IPS DF 6.9 (cell line): ENCODE data around the gene MOB2.

Experiments used
- DNase-seq: peaks from one replicate; pipeline ENCODE4 v3.0.0-alpha.2; 2013; ENCODE audit warnings: low read depth, low spot score
- H3K27ac ChIP-seq: one replicate; pipeline ENCODE4 v1.5.1; 2013; ENCODE audit warnings: low read length, control low read depth
- H3K27me3 ChIP-seq: 2 replicates; pipeline ENCODE4 v1.6.1; 2013; ENCODE audit warnings: mild to moderate bottlenecking, low read length; ENCODE audit not compliant: control insufficient read depth, insufficient read depth
- H3K36me3 ChIP-seq: 2 replicates; pipeline ENCODE4 v1.6.1; 2013; ENCODE audit warnings: low read length; ENCODE audit not compliant: control insufficient read depth, insufficient read depth
- H3K4me1 ChIP-seq: 2 replicates; pipeline ENCODE4 v1.6.1; 2013; ENCODE audit warnings: low read length; ENCODE audit not compliant: control insufficient read depth, insufficient read depth
- H3K4me3 ChIP-seq: 2 replicates; pipeline ENCODE4 v1.5.1; 2013; ENCODE audit warnings: mild to moderate bottlenecking, low read length
- H3K9me3 ChIP-seq: 2 replicates; pipeline ENCODE4 v1.6.1; 2013; ENCODE audit warnings: low read length, inconsistent platforms; ENCODE audit not compliant: control insufficient read depth, insufficient read depth
- WGBS: extraction: QIAGEN DNeasy Blood & Tissue Kit; methylation state at CpG from one replicate; pipeline ENCODE4 v1.1.7; 2013; ENCODE audit warnings: mixed read lengths, missing lambda C conversion rate; ENCODE audit not compliant: insufficient read length, insufficient coverage; 5-methylcytosine and 5-hydroxymethylcytosine counted together

MOB2 gene

DNA sequence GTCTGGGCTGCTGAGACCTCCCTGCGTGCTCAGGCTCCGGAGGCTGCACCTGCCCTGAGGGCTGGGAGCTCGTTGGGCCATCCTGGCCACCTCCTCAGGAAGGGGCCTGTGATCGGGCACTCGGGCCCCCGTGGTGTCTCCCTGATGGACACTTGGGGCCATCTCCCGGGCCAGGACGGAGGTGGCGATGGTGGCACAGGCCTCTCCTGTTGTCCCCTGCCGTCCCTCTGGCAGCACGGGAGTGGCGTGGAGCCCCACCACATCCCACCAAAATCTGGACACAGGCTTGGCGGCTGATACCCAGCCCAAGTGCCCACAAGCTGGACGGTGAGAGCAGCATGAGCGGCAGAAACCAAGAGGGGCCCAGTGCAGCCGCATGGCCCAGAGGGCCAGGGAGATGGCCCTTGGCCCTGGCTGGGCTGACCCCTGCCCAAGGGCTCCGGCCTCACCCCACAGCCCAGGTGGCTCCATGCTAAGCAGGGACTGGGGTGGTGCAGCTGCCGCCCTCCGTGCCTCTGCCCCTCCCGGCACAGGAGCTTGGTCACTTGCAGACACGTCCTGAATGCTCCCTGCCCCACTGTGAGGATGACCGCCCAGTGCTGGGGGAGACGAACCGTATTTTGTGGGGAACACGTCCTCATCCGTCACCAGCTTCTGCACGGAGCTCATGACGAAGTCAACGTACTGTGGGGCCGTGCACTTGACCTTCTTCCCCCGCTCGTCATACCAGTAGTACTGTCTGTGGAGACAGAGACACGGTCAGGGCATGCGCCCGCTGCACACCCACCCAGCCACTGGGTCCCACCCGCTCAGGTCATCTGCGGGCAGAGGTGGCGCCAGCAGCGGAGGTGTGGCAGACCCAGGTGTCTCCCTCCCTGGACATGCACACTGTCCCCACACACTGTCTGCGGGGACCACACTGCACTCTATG is 15.6 kb downstream of the MOB2 start:
- Histone ChIP-seq H3K27me3 (no peaks in the 10 kb centered on the region), H3K27ac (no peak overlapping the region), H3K4me3 (no peak overlapping the region), H3K4me1 (no peaks in the 10 kb centered on the region), H3K36me3 (no peaks in the 10 kb centered on the region), H3K9me3 (no peaks in the 10 kb centered on the region)
- DNase-seq, result no peak
- no CpG with 5 or more reads among the region's 40 CpGs for WGBS

DNA sequence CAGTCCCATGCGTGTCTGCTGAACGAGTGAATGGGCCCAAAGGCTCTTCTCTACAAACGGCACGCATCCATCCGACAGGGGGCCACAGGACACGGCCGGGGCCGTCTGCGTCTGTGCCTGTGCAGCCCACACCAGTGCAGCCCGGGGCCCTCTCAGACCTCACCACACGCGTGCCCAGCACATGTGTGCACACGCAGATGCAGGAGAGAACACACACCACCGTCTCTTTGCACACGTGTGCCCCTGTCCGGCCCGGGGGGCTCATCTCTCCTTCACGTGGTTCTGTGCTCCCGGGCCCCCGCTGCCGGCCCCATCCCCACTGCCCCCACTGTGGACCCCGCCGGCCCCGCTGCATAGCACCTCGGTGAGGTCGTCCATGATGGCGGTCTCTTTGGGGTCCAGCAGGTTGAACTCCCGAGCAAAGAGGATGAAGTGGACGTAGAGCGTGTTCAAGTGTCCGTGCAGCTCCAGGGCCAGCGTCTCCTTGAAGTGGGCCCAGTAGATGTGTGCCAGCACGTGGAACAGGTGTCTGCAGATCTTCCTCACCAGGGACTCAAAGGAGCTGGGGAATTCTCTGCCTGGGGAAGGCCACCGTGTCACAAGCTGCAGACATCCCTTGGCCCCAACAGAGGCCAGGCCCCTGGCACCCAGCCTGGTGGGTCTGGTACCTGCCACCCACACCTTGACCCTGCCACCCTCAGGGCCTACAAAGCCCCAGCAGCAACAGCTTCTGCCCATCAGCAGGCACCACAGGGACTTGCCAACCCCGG is 16.5 kb downstream of the MOB2 start:
- no CpG with 5 or more reads among the region's 35 CpGs for WGBS
- DNase-seq, result no peak
- Histone ChIP-seq H3K4me1 (no peaks in the 10 kb centered on the region), H3K27ac (no peak overlapping the region), H3K4me3 (no peak overlapping the region), H3K27me3 (no peaks in the 10 kb centered on the region), H3K9me3 (no peaks in the 10 kb centered on the region), H3K36me3 (no peaks in the 10 kb centered on the region)

DNA sequence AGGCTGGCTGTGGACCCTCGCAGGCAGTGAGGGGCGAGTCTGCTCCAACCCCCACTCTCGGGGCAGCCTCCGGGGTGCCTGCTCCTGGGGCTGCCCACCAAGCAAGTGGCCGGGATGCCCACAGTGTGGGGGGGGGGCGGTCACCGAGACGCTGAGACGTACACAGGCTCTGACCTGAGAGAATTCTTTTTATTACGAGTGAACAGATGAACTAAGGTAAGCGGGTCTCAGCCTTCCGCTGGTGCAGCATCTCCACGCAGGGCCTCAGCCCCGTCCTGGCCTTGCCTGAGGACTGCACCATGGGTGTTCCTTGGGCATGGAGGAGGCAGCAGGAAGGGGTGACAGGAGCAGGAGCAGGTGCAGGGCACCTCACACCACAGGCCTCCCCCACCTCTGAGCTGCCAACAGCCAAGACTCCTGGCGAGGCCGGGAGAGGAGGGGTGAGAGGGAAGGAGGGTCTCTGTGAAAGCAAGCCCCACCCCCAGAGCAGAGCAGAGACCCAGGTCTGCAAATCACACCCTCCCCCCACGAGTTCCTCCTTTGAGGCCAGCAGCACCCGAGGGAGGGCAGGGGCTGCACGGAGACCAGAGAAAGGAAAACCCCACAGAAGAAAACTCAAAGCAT is 17.2 kb downstream of the MOB2 start:
- DNase-seq, result no peak
- Histone ChIP-seq H3K4me1 (no peaks in the 10 kb centered on the region; the same call in 1 of the 2 replicates), H3K36me3 (no peaks in the 10 kb centered on the region), H3K4me3 (no peak overlapping the region), H3K9me3 (no peaks in the 10 kb centered on the region), H3K27me3 (no peaks in the 10 kb centered on the region), H3K27ac (no peak overlapping the region)
- no CpG with 5 or more reads among the region's 19 CpGs for WGBS

DNA sequence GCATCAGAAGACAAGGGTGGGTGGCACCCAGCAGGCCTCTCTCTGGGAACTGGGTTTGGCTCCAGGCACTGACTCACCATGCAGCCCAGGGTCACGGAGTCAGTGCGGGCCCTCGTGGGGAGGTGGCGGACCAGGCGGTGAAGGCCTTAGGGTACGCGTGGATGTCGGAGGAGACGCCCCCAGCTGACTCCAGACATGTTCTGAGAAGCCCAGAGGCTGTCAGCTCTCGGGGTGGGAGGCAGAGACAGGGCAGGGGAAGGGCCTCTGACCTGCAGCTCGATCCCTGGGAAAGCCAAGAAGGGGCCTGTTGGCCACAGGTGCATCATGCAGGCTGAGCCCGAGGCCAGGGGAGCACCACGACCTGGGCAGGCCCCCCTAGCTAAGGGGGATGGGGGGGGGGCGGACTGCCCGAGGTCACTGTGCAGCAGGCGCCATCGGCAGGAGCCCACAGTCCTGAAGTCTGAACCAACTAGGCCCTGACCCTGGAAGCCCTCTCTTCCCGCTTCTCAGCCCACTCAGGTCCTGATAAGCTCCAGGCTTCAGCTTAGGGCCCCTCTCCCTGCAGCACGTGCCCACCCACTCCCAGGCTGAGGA is 18.0 kb downstream of the MOB2 start:
- no CpG with 5 or more reads among the region's 19 CpGs for WGBS
- no peaks in the 10 kb centered on the region; the same call in 1 of the 2 replicates for H3K4me1 ChIP-seq
- H3K4me3 ChIP-seq, result no peak overlapping the region

DNA sequence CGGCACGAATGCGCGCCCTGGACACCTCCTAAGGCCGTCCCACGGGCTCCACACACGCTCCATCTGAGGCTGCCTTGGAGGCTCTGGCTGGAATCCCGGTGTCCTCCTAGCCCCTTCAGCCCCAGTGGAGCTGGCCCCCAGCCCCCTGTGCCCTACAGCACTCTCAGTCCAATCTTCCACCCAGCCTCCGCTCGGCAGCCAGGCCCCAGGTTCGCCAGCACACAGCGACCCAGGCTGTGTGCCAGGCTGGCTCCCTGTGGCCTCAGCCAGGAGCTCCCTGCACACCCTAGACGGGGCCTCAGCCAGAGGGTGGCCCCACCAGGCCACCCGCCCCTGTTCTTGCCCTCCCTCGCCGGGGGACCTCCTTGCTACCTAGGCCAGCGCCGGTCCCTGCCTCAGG is 18.6 kb downstream of the MOB2 start:
- Histone ChIP-seq H3K27me3 (no peaks in the 10 kb centered on the region), H3K27ac (no peak overlapping the region), H3K9me3 (no peaks in the 10 kb centered on the region), H3K36me3 (peaks cover under 1% of the 10 kb centered on the region; the same call in 1 of the 2 replicates), H3K4me1 (no peaks in the 10 kb centered on the region; the same call in 1 of the 2 replicates), H3K4me3 (no peak overlapping the region)
- DNase-seq, result no peak
- no CpG with 5 or more reads among the region's 18 CpGs for WGBS

More for the DNA sequence above, 18.0 kb downstream of the MOB2 start:
- no peaks in the 10 kb centered on the region for H3K9me3 ChIP-seq
- no peak overlapping the region for H3K27ac ChIP-seq
- DNase-seq, result no peak
- no peaks in the 10 kb centered on the region for H3K27me3 ChIP-seq
- no peaks in the 10 kb centered on the region for H3K36me3 ChIP-seq

DNA sequence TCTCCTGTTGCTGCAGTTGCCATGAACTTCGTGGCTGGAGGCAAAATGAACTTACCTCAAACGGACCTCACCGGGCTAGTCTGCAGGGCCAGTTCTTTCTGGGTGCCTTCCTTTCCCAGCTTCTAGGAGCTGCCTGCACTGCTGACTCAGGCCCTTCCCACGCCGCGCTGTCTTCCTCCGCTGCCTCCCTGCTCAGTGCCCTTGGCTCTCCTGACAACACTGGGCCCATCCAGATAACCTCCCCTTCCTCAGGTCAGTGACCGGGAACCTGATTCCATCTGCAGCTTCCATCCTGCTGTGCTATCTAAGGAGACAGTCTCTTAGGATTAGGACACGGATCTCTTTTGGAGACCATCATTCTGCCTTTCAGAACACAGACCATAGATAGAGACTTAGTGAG is 19.3 kb downstream of the MOB2 start:
- whole genome bisulfite sequencing, result no CpG with 5 or more reads among the region's 9 CpGs

DNA sequence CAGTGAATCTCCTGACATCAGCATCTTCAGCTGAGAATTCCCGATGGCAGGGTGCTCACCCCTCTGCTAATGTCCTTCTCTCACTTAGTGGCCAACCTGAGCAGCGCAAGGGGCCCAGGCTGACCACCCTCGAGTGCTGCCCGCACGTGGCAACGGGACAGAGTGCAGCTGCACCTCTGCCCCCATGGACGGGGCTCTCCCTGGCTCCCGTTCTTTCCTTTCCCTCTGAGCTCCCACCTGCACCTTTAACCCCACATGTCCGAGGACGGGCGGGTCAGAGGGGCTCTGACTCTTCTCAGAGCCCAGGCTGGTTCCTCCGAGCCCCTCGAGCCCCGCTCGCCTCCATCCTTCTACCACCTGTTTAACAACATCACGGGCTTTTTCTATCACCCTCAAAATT is 19.8 kb downstream of the MOB2 start:
- no peak overlapping the region for H3K4me3 ChIP-seq
- WGBS, result 100% methylated on average over 1 of the region's 16 CpGs
- no peaks in the 10 kb centered on the region for H3K27me3 ChIP-seq
- no peaks in the 10 kb centered on the region; the same call in 1 of the 2 replicates for H3K4me1 ChIP-seq
- H3K36me3 ChIP-seq, result peaks cover 2% of the 10 kb centered on the region; the same call in 1 of the 2 replicates
- H3K27ac ChIP-seq, result no peak overlapping the region
- no peaks in the 10 kb centered on the region for H3K9me3 ChIP-seq
- no peak for DNase-seq

More for the DNA sequence above, 19.3 kb downstream of the MOB2 start:
- DNase-seq, result no peak
- Histone ChIP-seq H3K9me3 (no peaks in the 10 kb centered on the region), H3K27me3 (no peaks in the 10 kb centered on the region), H3K27ac (no peak overlapping the region), H3K4me3 (no peak overlapping the region), H3K4me1 (no peaks in the 10 kb centered on the region; the same call in 1 of the 2 replicates), H3K36me3 (peaks cover 2% of the 10 kb centered on the region; the same call in 1 of the 2 replicates)

DNA sequence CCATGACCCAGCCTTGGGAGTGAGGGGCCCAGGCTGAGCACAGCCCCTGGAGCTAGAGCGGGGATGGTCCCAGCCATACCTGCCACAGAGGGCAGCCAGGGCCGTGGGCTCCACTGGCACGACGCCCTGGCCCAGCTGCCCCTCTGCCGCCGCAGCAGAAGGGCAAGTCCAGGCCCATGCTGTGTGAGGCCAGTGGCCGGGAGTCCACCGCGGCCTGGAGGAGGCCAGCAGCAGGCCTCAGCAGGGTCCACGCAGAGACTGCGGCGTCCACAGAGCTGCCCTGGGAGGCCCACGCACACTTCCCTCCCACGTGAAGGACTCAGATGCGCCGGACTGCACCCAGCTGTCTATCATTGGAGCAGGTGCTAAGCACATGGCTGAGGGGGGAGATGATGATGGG is 23.5 kb downstream of the MOB2 start:
- H3K9me3 ChIP-seq, result no peaks in the 10 kb centered on the region
- no peaks in the 10 kb centered on the region for H3K27me3 ChIP-seq
- WGBS, result no CpG with 5 or more reads among the region's 16 CpGs
- DNase-seq, result no peak
- H3K36me3 ChIP-seq, result peaks cover 2% of the 10 kb centered on the region; the same call in 1 of the 2 replicates
- H3K27ac ChIP-seq, result no peak overlapping the region
- no peak overlapping the region for H3K4me3 ChIP-seq
- H3K4me1 ChIP-seq, result no peaks in the 10 kb centered on the region; the same call in 1 of the 2 replicates

DNA sequence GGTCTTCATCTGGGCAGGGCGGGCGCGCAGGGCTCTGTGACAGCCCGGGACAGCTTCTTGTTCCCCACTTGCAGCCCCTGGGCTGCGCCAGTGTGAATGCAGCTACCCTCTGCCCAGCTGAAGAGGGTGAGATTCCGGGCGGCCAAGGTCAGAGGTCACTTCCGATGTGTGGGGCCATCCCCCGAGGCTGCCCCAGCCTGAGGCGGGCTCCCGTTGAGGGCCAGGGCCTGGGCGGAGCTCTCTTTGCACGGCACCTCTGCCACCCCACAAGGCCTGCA is 23.9 kb downstream of the MOB2 start:
- Histone ChIP-seq H3K27ac (no peak overlapping the region), H3K36me3 (peaks cover 2% of the 10 kb centered on the region; the same call in 1 of the 2 replicates), H3K27me3 (no peaks in the 10 kb centered on the region), H3K4me1 (no peaks in the 10 kb centered on the region; the same call in 1 of the 2 replicates), H3K9me3 (no peaks in the 10 kb centered on the region), H3K4me3 (no peak overlapping the region)
- no CpG with 5 or more reads among the region's 13 CpGs for WGBS
- no peak for DNase-seq
